ENCODE data around the gene CENPV. TPM values are rescaled to one million over a fixed set of nuclear protein-coding genes. Genes with fewer than 3 reads are reported as not detected.

Gene CENPV
- total RNA-seq, 1 experiment from 2014 or later, result 64.6 TPM

DNA sequence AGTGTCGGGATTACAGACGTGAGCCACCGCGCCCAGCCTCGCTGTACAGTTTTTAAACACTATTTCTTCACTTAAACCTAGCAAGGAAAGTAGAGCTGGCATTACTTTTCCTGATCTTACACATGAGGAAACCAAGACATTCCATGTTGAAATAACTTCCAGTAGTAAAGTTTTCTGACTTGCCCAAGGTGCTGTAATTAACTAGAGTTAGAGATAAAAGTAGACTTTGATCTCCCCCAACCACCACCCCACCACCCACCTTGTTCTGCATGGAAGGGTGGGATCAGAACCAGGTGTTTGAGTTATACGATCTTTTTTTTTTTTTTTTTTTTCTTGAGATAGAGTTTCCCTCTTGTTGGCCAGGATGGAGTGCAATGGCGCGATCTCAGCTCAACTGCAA lies 47.1 kb downstream of the CENPV start:
- Histone ChIP-seq H3K4me1 (ENCODE audit: control insufficient read depth, insufficient read depth, low read length) (no peaks in the 10 kb centered on the region), H3K9me3 (ENCODE audit: control insufficient read depth, insufficient read depth, low read depth, low read length) (no peaks in the 10 kb centered on the region), H3K27me3 (ENCODE audit: control insufficient read depth, insufficient read depth, low read length) (no peaks in the 10 kb centered on the region), H3K4me3 (ENCODE audit: low read depth in 2 of 2, low read length in 2 of 2) (no peak overlapping the region), H3K27ac (ENCODE audit: low read length) (no peak overlapping the region), H3K36me3 (ENCODE audit: control insufficient read depth, insufficient read depth, low read length) (no peaks in the 10 kb centered on the region)
- ChIA-PET POLR2A (no interaction called here), CTCF (interaction anchor here (0.6 kb wide), 1 partner anchor 109 kb away, joined by 7 read pairs; no protein-coding TSS in a partner anchor)
- DNase-seq (ENCODE audit: low read depth, low spot score) (no peak), ATAC-seq (no peak)
- in situ Hi-C loops (cut with HindIII; ENCODE audit: low pct_unique_long_range_greater_than_20kb, low sequenced_read_pairs), result no loop called here
- intact Hi-C loops (cut with micrococcal nuclease; ENCODE audit: unreplicated experiment), result no loop called here
- BruUV-seq (replicated peaks), result no TSS peak
- TF ChIP-seq POLR2AphosphoS5 (IDR thresholded peaks at IDR 0.05; ENCODE audit: low read depth, low read length) (no peak), SIN3A (IDR thresholded peaks at IDR 0.05; ENCODE audit: borderline replicate concordance, insufficient read depth, low read depth, low read length) (no peak), TCF7L2 (IDR thresholded peaks at IDR 0.05; ENCODE audit: low read depth, low read length) (no peak)
- TF ChIP-seq, protein P1, sequence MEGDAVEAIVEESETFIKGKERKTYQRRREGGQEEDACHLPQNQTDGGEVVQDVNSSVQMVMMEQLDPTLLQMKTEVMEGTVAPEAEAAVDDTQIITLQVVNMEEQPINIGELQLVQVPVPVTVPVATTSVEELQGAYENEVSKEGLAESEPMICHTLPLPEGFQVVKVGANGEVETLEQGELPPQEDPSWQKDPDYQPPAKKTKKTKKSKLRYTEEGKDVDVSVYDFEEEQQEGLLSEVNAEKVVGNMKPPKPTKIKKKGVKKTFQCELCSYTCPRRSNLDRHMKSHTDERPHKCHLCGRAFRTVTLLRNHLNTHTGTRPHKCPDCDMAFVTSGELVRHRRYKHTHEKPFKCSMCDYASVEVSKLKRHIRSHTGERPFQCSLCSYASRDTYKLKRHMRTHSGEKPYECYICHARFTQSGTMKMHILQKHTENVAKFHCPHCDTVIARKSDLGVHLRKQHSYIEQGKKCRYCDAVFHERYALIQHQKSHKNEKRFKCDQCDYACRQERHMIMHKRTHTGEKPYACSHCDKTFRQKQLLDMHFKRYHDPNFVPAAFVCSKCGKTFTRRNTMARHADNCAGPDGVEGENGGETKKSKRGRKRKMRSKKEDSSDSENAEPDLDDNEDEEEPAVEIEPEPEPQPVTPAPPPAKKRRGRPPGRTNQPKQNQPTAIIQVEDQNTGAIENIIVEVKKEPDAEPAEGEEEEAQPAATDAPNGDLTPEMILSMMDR (IDR thresholded peaks at IDR 0.05), result no peak
- TF ChIP-seq, protein P2, sequence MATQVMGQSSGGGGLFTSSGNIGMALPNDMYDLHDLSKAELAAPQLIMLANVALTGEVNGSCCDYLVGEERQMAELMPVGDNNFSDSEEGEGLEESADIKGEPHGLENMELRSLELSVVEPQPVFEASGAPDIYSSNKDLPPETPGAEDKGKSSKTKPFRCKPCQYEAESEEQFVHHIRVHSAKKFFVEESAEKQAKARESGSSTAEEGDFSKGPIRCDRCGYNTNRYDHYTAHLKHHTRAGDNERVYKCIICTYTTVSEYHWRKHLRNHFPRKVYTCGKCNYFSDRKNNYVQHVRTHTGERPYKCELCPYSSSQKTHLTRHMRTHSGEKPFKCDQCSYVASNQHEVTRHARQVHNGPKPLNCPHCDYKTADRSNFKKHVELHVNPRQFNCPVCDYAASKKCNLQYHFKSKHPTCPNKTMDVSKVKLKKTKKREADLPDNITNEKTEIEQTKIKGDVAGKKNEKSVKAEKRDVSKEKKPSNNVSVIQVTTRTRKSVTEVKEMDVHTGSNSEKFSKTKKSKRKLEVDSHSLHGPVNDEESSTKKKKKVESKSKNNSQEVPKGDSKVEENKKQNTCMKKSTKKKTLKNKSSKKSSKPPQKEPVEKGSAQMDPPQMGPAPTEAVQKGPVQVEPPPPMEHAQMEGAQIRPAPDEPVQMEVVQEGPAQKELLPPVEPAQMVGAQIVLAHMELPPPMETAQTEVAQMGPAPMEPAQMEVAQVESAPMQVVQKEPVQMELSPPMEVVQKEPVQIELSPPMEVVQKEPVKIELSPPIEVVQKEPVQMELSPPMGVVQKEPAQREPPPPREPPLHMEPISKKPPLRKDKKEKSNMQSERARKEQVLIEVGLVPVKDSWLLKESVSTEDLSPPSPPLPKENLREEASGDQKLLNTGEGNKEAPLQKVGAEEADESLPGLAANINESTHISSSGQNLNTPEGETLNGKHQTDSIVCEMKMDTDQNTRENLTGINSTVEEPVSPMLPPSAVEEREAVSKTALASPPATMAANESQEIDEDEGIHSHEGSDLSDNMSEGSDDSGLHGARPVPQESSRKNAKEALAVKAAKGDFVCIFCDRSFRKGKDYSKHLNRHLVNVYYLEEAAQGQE (IDR thresholded peaks at IDR 0.05; ENCODE audit: insufficient read depth in 1 of 2, low read depth in 2 of 2, low read length in 1 of 2), result no peak

DNA sequence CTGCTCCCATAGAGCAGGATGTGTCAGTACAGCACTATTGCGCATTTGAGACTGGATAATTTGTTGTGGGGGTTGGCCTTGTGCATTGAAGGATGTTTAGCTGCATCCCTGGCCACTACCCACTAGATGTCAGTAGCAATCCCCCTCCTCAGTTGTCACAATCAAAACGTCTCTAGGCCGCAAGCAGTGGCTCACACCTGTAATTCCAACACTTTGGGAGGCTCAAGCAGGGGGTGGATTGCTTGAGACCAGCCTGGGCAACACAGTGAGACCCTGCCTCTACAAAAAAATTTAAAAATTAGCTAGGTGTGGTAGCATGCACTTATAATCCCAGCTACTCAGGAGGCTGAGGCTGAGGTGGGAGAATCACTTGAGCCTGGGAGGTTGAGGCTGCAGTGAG lies 48.4 kb downstream of the CENPV start:
- Histone ChIP-seq H3K36me3 (ENCODE audit: control insufficient read depth, insufficient read depth, low read length) (no peaks in the 10 kb centered on the region), H3K4me1 (ENCODE audit: control insufficient read depth, insufficient read depth, low read length) (no peaks in the 10 kb centered on the region), H3K4me3 (ENCODE audit: low read depth in 2 of 2, low read length in 2 of 2) (no peak overlapping the region), H3K27ac (ENCODE audit: low read length) (no peak overlapping the region), H3K9me3 (ENCODE audit: control insufficient read depth, insufficient read depth, low read depth, low read length) (no peaks in the 10 kb centered on the region), H3K27me3 (ENCODE audit: control insufficient read depth, insufficient read depth, low read length) (no peaks in the 10 kb centered on the region)
- POLR2A ChIA-PET, result interaction anchor here (0.6 kb wide), 1 partner anchor 49 kb away, joined by 4 read pairs; no protein-coding TSS in a partner anchor
- no peak for TF ChIP-seq POLR2AphosphoS5 (IDR thresholded peaks at IDR 0.05; ENCODE audit: low read depth, low read length)
- TF ChIP-seq, protein P1 (IDR thresholded peaks at IDR 0.05), result peak; percentile 81
- DNase-seq (ENCODE audit: low read depth, low spot score), result peak; percentile 32
- CTCF ChIA-PET, result interaction anchor here (0.7 kb wide), 1 partner anchor 30 kb away, joined by 8 read pairs; no protein-coding TSS in a partner anchor
- BruUV-seq (replicated peaks), result no TSS peak
- ATAC-seq, result peak; percentile 91
- in situ Hi-C loops (cut with HindIII; ENCODE audit: low pct_unique_long_range_greater_than_20kb, low sequenced_read_pairs) (no loop called here), intact Hi-C loops (cut with micrococcal nuclease; ENCODE audit: unreplicated experiment) (no loop called here)

Measured in Panc1 (cell line).